ENCODE data around the gene AMPD2.
"Not testable (repeated sequence)": the region's sequence is repeated elsewhere in the genome, so short reads cannot be mapped to it uniquely, and the experiment has no call there.

- TF ChIP-seq, protein P1, sequence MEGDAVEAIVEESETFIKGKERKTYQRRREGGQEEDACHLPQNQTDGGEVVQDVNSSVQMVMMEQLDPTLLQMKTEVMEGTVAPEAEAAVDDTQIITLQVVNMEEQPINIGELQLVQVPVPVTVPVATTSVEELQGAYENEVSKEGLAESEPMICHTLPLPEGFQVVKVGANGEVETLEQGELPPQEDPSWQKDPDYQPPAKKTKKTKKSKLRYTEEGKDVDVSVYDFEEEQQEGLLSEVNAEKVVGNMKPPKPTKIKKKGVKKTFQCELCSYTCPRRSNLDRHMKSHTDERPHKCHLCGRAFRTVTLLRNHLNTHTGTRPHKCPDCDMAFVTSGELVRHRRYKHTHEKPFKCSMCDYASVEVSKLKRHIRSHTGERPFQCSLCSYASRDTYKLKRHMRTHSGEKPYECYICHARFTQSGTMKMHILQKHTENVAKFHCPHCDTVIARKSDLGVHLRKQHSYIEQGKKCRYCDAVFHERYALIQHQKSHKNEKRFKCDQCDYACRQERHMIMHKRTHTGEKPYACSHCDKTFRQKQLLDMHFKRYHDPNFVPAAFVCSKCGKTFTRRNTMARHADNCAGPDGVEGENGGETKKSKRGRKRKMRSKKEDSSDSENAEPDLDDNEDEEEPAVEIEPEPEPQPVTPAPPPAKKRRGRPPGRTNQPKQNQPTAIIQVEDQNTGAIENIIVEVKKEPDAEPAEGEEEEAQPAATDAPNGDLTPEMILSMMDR (IDR thresholded peaks at IDR 0.05 in 2 of 3, conservative IDR thresholded peaks at IDR 0.05 in 1 of 3; ENCODE audit: borderline replicate concordance in 1 of 3, insufficient read depth in 1 of 3, low read depth in 2 of 3, low read length in 2 of 3) = not testable (repeated sequence)
- TF ChIP-seq POLR2AphosphoS5 (IDR thresholded peaks at IDR 0.05; ENCODE audit: low read depth, low read length) = not testable (repeated sequence)
Measured at GRCh38 chr1:109660691-109661026, 41.0 kb downstream of the AMPD2 start.
